SK-N-SH treated with all-trans-retinoic acid at 6 μM for 48 hours (cell line): ENCODE measurements around the gene PTEN.
"Not testable (repeated sequence)": the region's sequence is repeated elsewhere in the genome, so short reads cannot be mapped to it uniquely, and the experiment has no call there.

Experiments used
- ATAC-seq: fragments of 200-7000 bp; cut with Tn5 transposase; 3 replicates; pipeline ENCODE4 v1.9.1; 2020; ENCODE audit warnings: mild to moderate bottlenecking, moderate library complexity
- ARNTL ChIP-seq: fragments of 450-650 bp; formaldehyde crosslinking; IDR thresholded peaks from 2 replicates; pipeline ENCODE4 v1.5.0; 2020; ENCODE audit warnings: low read depth, mild to moderate bottlenecking, moderate library complexity, borderline replicate concordance
- BACH2 ChIP-seq: fragments of 250-450 bp; sonication (Bioruptor Pico); IDR thresholded peaks from 2 replicates; pipeline ENCODE4 v1.9.0; 2021; ENCODE audit warnings: mild to moderate bottlenecking, borderline replicate concordance
- CSDC2 ChIP-seq: fragments of 250-450 bp; sonication (Bioruptor Pico); IDR thresholded peaks from 2 replicates; pipeline ENCODE4 v1.5.0; 2020; ENCODE audit warnings: mild to moderate bottlenecking, moderate library complexity
- CSRNP3 ChIP-seq: fragments of 250-450 bp; sonication (Bioruptor Pico); IDR thresholded peaks from 2 replicates; pipeline ENCODE4 v1.5.1; 2021; ENCODE audit warnings: mild to moderate bottlenecking, moderate library complexity
- GLIS3 ChIP-seq: fragments of 250-450 bp; sonication (Bioruptor Pico); IDR thresholded peaks from 2 replicates; pipeline ENCODE4 v1.5.0; 2020; ENCODE audit warnings: mild to moderate bottlenecking, moderate library complexity
- ISL1 ChIP-seq: fragments of 250-450 bp; sonication (Bioruptor Pico); IDR thresholded peaks from 2 replicates; pipeline ENCODE4 v2.1.2; 2022; ENCODE audit warnings: mild to moderate bottlenecking, moderate library complexity
- OSR1 ChIP-seq: fragments of 250-450 bp; sonication (Bioruptor Pico); IDR thresholded peaks from 2 replicates; pipeline ENCODE4 v1.8.0; 2022; ENCODE audit warnings: moderate library complexity, mild to moderate bottlenecking, inconsistent platforms
- PATZ1 ChIP-seq: fragments of 250-450 bp; sonication (Bioruptor Pico); IDR thresholded peaks from 2 replicates; pipeline ENCODE4 v1.8.0; 2020; ENCODE audit warnings: mild to moderate bottlenecking, moderate library complexity, borderline replicate concordance
- POU6F1 ChIP-seq: fragments of 250-450 bp; sonication (Bioruptor Pico); IDR thresholded peaks from 2 replicates; pipeline ENCODE4 v1.8.0; 2021; ENCODE audit warnings: low read depth, mild to moderate bottlenecking, moderate library complexity, borderline replicate concordance
- PPARA ChIP-seq: fragments of 250-450 bp; sonication (Bioruptor Pico); IDR thresholded peaks from 2 replicates; pipeline ENCODE4 v1.5.0; 2020; ENCODE audit warnings: mild to moderate bottlenecking, borderline replicate concordance
- RARB ChIP-seq: fragments of 250-450 bp; sonication (Bioruptor Pico); IDR thresholded peaks from 2 replicates; pipeline ENCODE4 v1.8.0; 2021; ENCODE audit warnings: mild to moderate bottlenecking, moderate library complexity
- SNAI2 ChIP-seq: fragments of 250-450 bp; sonication (Bioruptor Pico); IDR thresholded peaks from 2 replicates; pipeline ENCODE4 v1.5.0; 2020; ENCODE audit warnings: mild to moderate bottlenecking, moderate library complexity
- TCF4 ChIP-seq: fragments of 250-450 bp; sonication (Bioruptor Pico); IDR thresholded peaks from 2 replicates; pipeline ENCODE4 v1.8.0; 2021; ENCODE audit warnings: mild to moderate bottlenecking, moderate library complexity, borderline replicate concordance
- TOX ChIP-seq: fragments of 250-450 bp; sonication (Bioruptor Pico); IDR thresholded peaks from 2 replicates; pipeline ENCODE4 v1.8.0; 2021; ENCODE audit warnings: mild to moderate bottlenecking, moderate library complexity, borderline replicate concordance
- TSHZ2 ChIP-seq: fragments of 250-450 bp; sonication (Bioruptor Pico); IDR thresholded peaks from 2 replicates; pipeline ENCODE4 v1.5.0; 2020; ENCODE audit warnings: mild to moderate bottlenecking, moderate library complexity
- ZC3H10 ChIP-seq: fragments of 250-450 bp; sonication (Bioruptor Pico); IDR thresholded peaks from 2 replicates; pipeline ENCODE4 v1.5.1; 2021; ENCODE audit warnings: mild to moderate bottlenecking, moderate library complexity
- ZFP3 ChIP-seq: fragments of 250-450 bp; sonication (Bioruptor Pico); IDR thresholded peaks from 2 replicates; pipeline ENCODE4 v1.5.0; 2020; ENCODE audit warnings: mild to moderate bottlenecking, moderate library complexity
- ZFP30 ChIP-seq: fragments of 450-650 bp; formaldehyde crosslinking; IDR thresholded peaks from 2 replicates; pipeline ENCODE4 v1.5.0; 2022; ENCODE audit warnings: mild to moderate bottlenecking, moderate library complexity
- ZNF565 ChIP-seq: fragments of 450-650 bp; formaldehyde crosslinking; conservative IDR thresholded peaks from 2 replicates; pipeline ENCODE4 v1.5.0; 2020; ENCODE audit warnings: low read depth, mild to moderate bottlenecking, moderate library complexity

PTEN gene

GRCh38 chr10:87844837-87845623 is 18.4 kb upstream of the PTEN start:
- TF ChIP-seq TCF4 (CRISPR knock-in tag) = no peak
- TF ChIP-seq TOX = no peak
- TF ChIP-seq ZFP3 (CRISPR knock-in tag) = no peak
- TF ChIP-seq SNAI2 (CRISPR knock-in tag) = no peak
- TF ChIP-seq ISL1 (CRISPR knock-in tag) = no peak
- no peak for TF ChIP-seq PATZ1 (CRISPR knock-in tag)
- no peak for TF ChIP-seq CSDC2 (CRISPR knock-in tag)
- TF ChIP-seq GLIS3 (CRISPR knock-in tag) = no peak
- TF ChIP-seq TSHZ2 (CRISPR knock-in tag) = no peak
- TF ChIP-seq RARB (CRISPR knock-in tag) = no peak
- no peak for TF ChIP-seq POU6F1
- TF ChIP-seq ZC3H10 (CRISPR knock-in tag) = no peak
- TF ChIP-seq ZNF565 = no peak
- no peak for TF ChIP-seq CSRNP3 (CRISPR knock-in tag)
- no peak for TF ChIP-seq PPARA (CRISPR knock-in tag)
- TF ChIP-seq ZFP30 = no peak
- no peak for TF ChIP-seq ARNTL (CRISPR knock-in tag)
- TF ChIP-seq BACH2 (CRISPR knock-in tag) = no peak
- ATAC-seq = peak; percentile 72

GRCh38 chr10:87845624-87845998 is 17.8 kb upstream of the PTEN start:
- TF ChIP-seq RARB (CRISPR knock-in tag) (no peak), TOX (no peak), OSR1 (CRISPR knock-in tag) (no peak), CSDC2 (CRISPR knock-in tag) (no peak), PPARA (CRISPR knock-in tag) (no peak), BACH2 (CRISPR knock-in tag) (no peak)
- no peak for ATAC-seq

GRCh38 chr10:87846023-87846422 is 17.4 kb upstream of the PTEN start:
- no peak for TF ChIP-seq PPARA (CRISPR knock-in tag)
- TF ChIP-seq PATZ1 (CRISPR knock-in tag) = no peak
- TF ChIP-seq ISL1 (CRISPR knock-in tag) = peak; percentile 64
- ATAC-seq = no peak

GRCh38 chr10:87846711-87847110 is 16.7 kb upstream of the PTEN start:
- not testable (repeated sequence) for ATAC-seq
